ENCODE results near the gene KIAA2012.
A peak's percentile ranks its signal among the peaks of the same experiment; 100 is the strongest.

Gene KIAA2012

DNA sequence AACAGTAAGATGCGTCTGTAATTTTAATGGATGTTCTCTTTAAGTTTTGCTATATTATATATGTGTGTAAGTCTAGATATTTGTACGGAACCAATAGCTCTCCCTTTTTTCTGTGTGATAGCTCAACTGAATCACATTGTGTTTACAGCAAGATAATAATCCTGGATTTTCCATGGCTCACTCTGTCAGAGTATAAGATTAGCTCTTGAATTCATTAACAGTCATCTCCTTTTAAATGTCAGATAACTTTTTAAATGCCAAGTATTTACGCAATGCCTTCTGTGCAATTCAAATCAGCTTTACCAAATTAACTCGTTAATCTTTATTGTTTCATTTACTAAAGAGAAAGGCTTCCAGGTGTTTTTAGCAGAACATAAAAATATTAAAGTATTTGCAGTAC is 76.9 kb downstream of the KIAA2012 start:
- DNase-seq (ENCODE audit: low read depth): no peak

DNA sequence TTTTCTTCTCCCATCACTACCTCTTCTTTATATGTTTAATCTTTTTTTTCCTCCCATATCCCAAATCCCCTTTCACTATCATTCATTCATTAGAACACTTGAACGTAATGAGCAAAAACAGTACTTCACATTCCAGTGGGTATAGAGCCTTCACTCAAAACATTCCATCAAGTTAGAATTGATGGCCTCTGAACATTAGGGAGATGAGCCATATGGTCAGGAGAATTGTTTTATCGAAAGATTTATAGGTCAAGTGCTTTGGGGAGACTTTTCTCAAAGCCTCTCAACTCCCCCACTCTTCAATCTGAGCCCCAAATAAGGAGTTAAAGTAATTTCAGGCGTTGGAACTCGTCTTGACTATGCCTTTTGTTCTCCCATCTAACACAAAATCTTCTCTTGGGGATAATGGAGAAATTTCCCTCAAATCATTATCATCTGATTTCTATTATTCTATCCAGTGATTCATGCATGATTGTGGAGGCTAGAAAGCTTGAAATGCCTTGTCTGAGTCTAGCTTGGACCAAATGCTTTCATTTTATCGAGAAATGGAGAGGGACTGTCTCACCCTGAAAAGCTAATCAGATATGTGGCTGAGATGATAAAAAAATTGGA is 79.2 kb downstream of the KIAA2012 start:
- DNase-seq (ENCODE audit: low read depth): no peak

- no peak for DNase-seq (ENCODE audit: low read depth)
Measured at GRCh38 chr2:202154613-202155012, 81.6 kb downstream of the KIAA2012 start.

GRCh38 chr2:202157211-202157990 is 84.3 kb downstream of the KIAA2012 start:
- no peak for DNase-seq (ENCODE audit: low read depth)

DNA sequence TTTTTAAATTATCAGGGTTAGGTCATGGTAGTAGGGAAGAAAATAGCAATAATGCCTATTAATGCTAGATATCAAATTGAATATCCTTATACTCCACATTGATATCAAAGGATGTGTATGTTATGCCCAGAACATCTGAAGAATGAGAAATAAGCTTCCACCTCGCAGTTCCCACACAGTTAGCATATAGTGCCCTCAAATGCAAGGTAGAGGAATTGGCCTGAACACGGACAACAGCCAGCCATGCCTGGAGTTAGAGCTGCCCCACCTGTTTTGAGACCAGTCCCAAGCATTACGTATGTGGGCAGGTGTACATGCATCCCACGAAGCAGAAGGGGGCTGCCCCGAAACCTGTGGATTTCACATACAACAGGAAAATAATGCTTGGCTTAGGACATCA is 85.7 kb downstream of the KIAA2012 start:
- no peak for DNase-seq (ENCODE audit: low read depth)

GRCh38 chr2:202161151-202161835 is 88.2 kb downstream of the KIAA2012 start:
- no peak for DNase-seq (ENCODE audit: low read depth)

- no peak for DNase-seq (ENCODE audit: low read depth)
Measured at GRCh38 chr2:202164411-202164810, 91.4 kb downstream of the KIAA2012 start.

GRCh38 chr2:202165208-202165607 is 92.2 kb downstream of the KIAA2012 start:
- DNase-seq (ENCODE audit: low read depth): no peak

DNA sequence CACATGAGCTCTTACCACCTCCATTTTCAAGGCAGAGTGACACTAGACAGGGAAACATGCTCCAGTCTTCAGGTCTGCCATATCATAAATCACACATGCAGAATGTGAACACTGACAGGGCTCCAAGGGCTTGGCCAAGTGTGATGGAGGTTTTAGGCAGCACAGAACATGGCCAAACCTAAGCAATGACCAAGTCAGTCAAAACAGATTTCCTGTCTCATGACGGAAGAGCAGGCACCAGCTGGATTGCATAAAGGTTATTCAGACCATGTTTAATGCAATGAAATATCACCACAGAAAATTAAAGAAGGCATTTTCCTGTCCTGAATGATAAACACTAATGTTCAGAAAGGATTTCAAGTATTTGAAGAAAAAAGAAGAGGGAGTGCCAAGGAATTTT is 92.9 kb downstream of the KIAA2012 start:
- no peak for DNase-seq (ENCODE audit: low read depth)

DNA sequence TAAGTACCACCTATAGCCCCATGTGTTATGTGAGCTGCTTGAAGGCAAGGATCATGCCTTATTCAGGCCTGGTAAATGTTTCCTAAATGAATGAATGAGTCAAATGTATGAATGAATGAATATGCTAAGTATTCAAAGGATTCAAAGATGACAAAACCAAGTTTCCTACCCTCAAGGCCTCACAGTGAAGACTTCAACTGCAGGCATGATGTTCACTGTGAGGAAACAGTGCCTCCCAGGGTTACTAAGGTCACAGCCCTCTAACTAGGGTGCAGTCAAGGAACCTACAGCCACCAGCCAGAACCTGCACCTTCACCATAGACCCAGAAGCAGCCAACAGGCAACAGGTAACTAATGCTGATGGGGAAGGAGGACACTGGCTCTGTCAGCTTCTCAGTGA is 96.1 kb downstream of the KIAA2012 start:
- DNase-seq (ENCODE audit: low read depth): no peak

GRCh38 chr2:202169832-202170424 is 96.9 kb downstream of the KIAA2012 start:
- no peak for DNase-seq (ENCODE audit: low read depth)

DNA sequence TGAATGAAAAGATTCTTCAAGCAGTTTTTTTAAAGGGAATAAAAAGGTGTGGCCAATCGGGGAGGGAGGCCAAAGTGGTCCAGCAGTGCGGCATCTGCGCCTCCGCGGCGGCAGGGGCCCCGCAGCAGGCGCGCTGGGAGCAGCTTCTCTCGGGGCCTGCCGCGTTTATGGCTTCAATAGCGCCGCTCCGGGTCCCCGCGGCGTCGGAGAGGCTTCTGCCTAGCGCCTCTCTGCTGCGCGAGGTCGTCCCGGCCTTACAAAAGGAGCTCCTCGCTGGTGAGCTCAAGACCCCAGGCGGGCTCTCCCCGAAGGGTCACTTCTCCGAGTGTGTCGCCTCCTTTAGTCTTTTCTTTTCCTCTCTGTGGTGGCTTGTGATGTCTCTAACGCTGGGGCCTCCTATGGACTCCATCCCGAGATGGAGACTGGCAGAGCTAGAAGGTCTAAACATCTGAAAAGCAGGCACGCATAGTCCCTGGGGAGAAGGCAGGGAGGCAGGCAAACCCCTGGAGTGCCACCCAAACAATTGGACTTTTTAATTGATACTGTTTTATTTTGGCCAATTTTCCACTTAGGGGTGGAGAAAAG is 98.3 kb downstream of the KIAA2012 start:
- no peak for DNase-seq (ENCODE audit: low read depth)

- DNase-seq (ENCODE audit: low read depth): no peak
Measured at GRCh38 chr2:202172439-202173211, 99.6 kb downstream of the KIAA2012 start.

DNA sequence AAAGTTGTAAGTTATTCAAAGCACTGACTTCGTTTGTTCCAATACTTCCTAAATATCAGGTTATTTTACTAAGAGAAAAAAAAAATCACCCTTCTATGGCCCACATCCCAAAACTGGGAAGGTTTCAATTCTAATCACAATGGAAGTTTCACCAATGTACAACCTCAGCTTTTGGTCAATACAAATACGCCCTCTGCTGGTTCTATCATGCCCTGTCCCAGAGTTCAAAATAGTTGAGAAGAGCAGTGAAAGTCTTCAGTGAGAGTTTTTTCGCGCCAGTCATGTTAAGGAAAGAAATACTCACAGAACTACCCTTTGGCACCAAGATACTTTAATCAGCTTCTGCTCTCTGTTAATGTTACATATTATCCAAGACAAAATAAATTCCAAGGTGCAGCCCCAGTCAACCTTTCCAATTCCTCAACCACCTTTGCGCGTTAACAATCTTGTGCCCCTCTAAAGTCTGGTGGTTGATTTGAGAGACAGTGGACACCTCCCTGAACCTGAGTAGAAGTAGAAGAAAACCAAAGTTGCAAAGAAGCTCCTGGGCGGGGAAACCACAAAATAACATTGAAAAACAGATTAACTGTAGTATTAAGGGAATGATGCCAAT is 105.4 kb downstream of the KIAA2012 start:
- DNase-seq (ENCODE audit: low read depth): peak; percentile 19

GRCh38 chr2:202184557-202184956 is 111.5 kb downstream of the KIAA2012 start:
- DNase-seq (ENCODE audit: low read depth): no peak

GRCh38 chr2:202185156-202185555 is 112.1 kb downstream of the KIAA2012 start:
- DNase-seq (ENCODE audit: low read depth): no peak

DNA sequence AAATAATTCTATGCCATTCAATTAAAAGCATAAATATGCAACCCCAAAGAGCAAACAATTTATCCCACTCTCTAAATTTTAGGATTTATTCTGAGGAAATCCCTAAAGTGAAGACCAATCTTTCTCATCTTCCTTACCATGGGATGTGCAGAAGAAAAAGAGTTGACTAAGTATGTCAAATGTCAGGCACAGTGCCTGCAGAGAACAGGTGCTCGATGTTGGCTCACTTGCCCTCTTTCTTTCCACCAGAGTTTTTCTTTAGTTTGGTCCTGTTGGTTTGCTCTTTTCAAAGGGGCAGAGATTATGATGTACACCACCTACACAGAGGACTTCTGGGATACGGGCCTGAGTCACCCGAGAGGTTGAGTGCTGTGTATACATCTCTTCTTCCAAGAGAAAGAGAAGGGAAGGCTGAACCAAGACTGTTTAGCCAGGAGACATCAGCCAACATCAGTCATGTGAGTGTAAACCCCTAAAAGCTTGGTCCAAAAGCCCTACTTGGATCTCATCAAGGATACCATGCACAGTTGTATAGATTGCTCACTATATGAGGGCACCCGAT is 113.7 kb downstream of the KIAA2012 start:
- DNase-seq (ENCODE audit: low read depth): no peak

GRCh38 chr2:202187570-202187969 is 114.5 kb downstream of the KIAA2012 start:
- DNase-seq (ENCODE audit: low read depth): no peak

GRCh38 chr2:202193305-202193704 is 120.2 kb downstream of the KIAA2012 start:
- DNase-seq (ENCODE audit: low read depth): no peak

GRCh38 chr2:202193881-202194353 is 120.9 kb downstream of the KIAA2012 start:
- DNase-seq (ENCODE audit: low read depth): no peak

DNA sequence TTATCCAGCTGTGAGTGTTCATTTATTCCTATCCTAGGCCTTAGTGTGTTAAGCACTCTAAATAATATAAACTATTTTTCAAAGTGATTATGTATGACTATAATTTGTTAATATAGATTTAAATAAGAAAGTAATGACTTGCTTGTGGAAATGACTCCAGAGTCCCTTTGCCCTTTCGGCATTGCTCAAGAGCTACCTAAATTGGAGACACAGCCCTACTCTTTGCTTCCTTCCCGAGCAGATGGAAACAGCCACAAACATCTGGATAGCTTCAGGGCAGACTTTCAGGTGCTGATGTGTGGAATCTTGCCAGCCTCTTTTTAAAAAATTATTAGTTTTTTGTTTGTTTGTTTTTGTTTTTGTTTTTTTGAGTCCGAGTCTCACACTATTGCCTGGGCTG is 121.4 kb downstream of the KIAA2012 start:
- DNase-seq (ENCODE audit: low read depth): no peak
